AG08396 (cell line): ENCODE results near the gene MGME1.

ENCODE experiments used
- DNase-seq: peaks from one replicate; pipeline ENCODE4 v3.0.0; 2012; ENCODE audit warnings: low spot score, mixed read lengths

Gene MGME1

DNA sequence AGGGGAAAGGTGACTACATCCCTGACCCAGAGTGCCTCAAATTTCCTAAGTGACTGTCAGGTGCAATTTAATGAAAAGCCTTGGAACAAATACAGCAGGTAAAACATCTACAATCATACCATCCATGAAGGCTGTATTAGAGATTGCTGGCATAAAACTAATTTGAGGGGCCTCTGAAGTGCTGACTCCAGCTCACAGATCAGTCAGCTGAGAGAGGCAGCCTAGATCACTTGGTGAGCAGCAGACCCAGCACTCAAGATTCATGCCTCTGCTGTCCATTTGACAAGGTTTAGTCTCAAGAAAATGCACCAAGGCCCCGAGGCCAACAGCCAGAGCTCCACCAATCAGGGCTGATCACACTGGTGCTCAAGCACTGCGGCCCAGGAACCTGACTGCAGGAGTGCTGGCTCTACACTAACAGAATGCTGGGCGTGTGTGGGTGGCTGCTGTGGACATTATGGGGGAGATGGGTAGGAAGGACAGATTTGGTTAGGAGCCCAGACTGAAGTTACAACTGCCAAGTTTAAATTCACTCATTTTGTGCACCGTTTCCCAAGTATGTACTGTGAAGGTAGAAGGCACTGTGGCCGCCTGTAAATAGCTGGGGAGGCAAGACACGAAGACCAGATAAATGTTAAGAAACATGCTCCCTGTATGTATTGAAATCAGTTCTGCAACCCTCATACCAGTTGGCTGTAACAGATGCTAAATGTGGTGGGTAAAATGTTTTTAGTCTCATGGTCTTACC lies 28.4 kb upstream of the MGME1 start:
- DNase-seq, result no peak

DNA sequence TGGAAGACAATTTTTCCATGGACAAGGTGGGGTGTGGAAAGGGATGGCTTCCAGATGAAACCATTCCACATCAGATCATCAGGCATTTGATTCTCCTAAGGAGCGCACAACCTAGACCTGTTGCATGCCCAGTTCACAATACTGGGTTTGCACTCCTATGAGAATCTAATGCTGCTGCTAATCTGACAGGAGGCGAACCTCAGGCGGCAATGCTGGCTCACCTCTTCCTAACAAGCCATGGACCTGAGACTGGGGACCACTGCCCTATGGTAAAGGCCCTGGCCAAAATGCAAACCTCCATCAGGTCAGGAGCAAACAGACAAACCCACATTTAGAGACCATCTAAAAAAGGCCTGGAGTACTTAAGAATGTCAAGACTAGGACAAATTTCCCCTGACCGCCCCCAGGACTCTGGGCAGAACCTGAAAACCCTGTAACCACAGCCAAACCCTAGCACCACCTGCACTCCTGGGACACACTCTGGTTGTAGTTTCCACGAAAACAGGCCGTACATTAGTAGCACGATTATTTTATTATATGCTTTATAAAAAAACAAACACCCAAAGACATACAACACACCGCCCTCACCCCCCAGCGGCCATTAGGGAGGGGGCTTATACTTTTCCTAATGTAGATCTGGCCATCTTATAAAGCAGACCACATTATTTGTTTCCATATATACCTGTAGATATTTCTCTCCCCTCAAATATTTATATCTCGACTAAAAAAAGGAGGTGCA lies 27.6 kb upstream of the MGME1 start:
- DNase-seq, result no peak

DNA sequence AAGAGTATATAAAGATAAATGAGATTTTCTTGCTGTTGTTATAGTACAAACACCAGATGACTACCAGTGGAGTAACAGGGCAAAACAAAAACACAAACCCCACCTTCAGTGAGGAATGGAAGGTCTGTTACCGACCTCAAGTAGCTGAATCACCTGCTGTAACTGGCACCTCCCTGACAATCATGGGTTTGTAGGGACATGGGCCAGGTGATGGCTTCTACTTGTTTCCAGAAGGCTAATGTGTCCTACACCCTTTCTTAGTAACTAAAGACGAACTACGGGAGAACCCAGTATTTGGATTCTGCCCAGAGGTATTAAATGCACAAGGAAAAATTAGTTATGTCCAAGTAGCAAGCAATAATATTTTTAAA lies 27.0 kb upstream of the MGME1 start:
- no peak for DNase-seq

DNA sequence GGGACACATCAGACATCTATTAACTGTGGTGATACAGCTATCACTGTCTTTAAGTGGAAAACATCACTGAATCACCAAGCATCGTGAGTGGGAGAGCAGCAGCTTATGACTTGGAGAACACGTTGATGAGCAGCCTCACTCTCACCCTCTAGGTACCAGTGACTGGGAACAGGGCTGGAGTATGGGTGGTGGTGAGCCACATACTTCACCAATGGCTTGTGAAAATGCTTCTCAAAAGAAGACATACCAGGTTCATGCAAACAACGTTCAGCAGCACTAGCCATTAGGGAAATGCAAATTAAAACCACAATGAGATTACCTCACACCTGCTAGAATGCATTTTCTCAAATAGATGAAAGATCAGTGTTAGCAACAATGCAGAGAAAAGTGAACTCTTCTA lies 25.5 kb upstream of the MGME1 start:
- no peak for DNase-seq

DNA sequence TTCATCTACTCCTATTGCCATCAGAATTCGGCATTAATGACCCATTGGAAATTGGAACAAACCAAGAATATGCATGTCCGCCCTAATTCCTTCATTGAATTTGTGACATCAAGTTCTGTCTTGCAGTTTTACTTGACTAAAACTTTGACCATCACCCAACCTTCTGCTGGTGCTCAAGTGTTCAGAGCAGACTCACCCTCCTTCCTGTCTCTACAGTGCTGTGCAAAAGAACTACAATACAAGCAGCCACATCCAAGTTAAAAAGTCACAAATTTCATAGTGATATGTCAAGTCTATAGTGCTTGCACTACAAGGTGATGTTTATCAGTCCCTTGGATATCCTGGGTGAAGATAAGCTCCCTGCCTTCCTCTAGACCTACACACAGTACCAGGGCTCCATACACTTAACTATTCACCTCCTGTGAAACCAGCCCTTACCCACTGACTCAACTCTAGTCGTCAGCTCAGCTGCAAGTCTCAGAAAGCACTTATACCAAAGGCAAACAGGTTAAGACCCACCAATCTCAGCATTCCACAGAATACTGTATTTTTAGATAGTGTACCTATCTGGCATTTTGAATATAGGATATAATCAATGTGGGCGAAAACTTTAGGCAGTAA lies 23.9 kb upstream of the MGME1 start:
- DNase-seq, result no peak

DNA sequence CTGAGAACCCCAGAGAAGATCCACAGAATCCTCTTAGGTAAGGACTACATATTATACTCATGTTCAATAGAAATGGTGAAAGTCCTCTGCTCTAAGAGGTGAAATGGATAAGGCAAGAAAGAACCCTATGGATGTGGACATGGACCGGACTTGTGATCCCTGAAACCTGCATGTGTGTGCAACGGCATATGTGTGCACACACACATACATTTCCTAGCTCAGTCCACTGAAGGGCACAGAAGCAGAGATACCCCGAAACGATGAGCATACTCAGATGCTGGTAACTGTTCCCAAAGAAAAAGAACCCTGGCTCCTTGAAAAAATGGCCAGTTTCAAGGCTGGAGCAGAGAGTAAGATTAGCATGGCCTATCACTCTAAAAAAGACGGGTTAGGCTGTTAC lies 22.8 kb upstream of the MGME1 start:
- DNase-seq, result no peak

DNA sequence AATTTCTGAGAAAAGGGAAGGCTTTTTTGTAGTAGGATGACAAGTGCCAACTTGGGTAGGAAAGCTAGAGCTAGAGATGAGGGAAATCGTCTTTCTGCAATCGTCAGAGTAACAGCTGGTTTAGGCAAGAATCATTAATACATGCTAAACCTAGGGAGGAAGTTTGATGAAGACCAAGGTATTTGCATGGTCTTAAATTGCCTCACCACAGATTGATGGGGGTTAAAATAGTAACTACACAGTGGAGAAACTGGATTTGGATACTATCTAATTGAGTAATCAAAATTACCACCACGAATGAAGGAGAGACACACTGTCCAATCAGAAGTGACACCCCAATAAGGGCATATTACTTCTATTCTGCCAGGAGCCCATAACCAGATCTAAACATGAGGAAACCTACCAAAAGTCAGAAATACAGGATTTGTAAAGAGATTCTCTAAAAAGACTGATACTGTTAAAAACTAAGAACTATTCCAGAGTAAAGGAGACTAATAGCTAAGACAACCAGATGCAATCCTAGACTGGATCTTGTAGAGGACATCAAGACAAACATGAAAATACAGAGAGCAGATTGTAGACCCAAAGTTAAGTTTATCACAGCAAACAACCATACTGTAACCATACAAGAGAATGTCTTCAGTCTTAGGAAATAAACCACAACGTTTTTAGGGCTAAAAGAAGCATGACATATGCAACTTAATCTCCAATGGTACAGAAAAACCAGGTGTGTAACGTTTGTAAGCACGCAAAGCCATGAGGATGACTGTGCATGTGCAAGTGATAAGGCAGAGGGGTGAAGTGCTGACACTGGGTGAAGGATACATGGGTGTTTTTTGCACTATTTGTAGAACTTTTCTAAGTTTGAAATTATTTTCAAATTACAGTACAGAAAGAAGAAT lies 22.0 kb upstream of the MGME1 start:
- DNase-seq, result no peak

DNA sequence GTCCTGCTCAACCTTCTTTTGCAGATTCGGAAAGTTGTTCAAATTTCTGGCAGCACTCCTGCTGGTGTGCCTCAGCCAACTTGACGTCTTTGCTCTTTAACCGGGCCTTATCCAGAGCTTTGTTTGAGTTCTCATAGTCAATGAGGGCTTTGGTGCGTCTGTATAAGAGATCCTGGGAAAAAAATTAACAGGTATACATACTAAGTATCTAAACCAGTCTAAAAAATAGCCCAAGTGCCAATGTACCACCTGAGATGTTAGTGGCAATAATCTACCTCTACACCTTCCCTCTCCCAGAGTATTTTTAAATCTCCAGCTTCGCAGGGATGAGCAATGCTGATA lies 21.4 kb upstream of the MGME1 start:
- DNase-seq, result no peak

DNA sequence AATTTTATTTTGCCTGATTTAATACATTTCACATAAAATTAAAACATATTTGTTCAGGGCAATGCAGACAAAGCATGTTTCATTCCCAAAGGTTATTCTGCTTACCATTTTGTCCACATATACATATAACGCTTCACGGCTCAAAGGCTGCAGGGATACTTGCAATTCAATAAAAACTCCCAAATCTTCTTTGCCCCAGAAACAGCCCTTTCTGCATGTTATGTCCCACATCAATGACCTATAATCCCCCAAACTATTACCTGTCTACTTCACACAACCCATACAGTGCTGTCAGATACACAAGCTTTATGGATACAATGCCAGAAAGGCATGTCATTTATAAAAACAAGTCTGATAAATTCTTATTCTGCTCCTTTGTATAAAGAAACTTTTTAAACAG lies 20.4 kb upstream of the MGME1 start:
- DNase-seq, result no peak

DNA sequence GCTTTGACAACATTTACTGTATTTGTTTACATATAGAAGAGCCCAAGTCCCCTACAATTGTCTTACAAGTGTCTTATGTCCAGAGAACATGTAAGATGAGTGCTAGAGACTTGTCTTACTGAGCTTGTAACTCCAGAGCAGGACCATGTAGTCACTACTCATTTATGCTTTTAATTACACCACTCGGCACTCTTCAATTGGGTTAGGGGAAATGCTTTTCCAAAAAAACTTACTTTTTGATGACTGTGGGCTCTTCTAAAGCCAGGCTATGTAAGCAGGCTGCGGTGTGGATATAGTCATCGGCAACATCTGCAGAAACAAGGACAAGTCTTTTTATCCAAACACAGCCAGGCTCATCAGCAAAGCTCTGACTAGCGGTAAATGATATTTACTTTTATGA lies 18.9 kb upstream of the MGME1 start:
- DNase-seq, result no peak

DNA sequence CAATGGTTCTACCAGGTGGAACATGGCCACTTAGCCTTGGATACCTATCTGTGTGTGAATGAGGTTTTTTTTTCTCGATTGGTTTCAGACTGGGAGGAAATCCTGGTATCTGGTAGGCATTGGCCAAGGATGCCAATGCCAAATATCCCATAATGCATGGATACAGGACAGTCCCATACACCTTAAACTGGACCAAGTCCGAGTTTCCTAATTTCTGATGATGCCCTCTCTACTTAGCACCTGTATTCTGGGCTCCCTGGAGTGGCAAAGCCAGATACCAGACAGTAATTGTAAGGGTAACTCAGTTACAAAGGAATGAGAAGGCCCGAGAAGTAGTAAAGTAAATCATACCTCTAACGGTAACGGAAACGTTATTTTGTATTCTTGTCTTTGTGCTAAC lies 18.1 kb upstream of the MGME1 start:
- DNase-seq, result no peak

DNA sequence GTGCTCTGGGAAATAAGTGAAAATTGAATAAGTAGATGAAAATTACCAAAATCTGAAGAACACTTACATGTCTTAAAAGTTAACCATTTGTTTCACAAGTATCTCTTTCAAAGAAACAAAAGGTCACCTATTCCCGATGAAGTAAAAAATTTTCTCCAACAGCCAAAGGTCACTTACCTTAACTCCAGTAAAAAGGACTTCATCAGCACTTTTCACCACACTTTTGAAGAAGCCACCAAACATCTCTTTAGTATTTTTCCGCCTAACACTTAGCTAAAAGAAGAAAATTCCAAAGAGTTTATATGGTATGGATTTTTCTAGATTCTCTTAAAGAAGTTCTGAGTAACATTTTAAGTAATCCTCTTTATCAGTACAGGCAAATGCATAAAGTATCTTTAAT lies 17.5 kb upstream of the MGME1 start:
- DNase-seq, result no peak

DNA sequence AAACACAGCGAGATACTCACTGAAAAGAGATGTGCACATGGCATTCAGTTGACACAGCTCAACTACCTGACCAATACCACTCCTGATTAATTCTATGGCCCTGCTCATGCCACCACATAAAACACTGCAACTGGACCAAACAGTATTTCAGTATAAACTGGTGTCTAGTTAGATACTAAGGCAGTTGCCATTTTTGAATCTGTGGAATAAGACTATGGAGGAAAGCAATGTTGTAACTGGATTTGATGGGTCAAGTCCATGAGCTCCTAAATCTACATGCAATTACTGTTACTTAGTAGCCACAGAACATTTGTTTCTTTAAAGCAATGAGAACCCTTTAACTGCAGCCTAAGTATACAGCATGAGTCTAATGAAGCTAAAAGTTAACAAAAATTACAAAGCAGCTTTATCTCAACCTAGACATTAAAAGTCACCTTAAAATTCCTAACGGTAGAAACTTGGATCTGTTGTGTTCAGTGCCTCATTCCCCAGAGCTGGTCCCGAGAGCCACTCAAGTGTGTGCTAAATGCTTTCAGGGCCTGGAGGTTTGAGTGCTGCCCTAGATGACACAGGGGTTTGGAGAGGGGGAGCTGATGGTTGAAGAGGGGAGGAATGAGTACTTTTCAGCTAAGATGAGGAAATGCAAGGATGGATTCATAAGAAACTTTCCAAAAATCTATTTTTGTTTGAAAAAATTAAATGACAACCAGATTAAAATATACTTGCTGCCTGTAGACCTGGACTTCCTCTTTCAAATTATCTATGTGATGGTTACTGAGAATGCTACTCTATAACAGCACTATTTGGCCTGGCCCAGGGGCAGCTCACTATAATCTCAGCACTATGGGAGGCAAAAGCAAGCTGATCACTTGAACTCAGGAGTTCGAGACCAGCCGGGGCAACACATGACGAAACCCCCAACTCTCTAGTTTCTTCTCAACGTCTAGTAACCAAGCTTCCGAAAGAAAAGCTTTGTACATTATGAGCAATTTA lies 15.8 kb upstream of the MGME1 start:
- DNase-seq, result no peak

DNA sequence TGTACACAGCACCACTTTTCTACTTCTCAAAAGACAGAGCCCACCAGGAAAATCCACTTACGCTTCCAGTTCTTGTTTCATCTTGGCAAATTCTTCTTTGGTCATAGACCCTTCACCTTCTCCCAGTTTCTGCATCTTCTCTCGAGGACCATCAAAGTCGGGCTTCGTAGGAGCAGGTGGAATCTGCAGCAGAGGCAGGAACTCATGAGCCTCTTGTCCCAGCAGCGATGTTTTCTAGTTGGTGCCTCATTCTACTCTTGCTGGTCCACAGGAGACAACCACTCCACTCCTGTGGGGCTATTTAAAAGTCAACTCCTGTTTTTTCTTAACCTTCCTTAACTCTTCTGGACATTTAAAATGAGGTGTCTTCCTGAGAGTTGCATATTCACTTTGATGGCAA lies 14.9 kb upstream of the MGME1 start:
- DNase-seq, result no peak

DNA sequence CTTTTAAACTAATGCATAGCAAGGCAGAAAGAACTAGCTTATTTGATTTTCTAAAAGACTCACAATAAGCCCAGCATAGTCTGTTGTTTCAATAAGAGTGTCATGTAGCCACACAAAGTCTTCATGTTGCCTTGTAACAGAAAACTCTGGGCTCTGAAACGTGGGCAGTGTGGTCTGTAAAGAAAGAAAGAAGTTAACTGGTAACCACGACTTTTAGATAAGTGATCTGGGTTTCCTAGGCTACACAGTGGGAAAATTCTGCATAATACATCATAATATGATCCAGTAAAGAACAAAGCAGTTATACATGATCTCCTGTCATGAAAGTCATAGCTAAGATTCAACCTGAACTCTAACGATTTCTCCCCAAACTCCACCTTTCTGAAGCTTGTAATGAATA lies 13.5 kb upstream of the MGME1 start:
- DNase-seq, result no peak

DNA sequence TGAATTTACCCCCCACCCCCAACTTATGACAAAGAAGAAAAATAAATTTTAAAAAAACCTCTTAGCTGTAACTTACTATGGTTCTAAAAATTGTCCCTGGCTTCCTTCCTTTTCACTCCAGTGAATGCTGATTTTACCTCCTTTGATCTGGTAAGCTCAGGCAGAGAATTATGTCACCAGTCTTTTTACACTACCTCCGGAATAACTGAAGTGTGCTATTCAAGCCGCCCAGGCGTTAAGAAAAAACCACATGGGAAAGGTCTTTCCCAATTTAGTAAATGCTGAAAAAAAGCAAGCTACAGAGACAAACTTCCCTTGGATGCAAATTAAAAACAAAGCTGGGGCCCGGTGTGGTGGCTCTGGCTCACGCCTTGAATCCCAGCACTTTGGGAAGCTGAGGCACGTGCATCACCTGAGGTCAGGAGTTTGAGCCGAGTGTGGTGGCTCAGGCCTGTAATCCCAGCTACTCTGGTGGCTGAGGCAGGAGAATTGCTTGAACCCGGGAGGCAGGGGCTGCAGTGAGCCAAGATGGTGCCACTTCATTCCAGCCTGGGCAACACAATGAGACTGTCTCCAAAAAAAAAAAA lies 12.6 kb upstream of the MGME1 start:
- no peak for DNase-seq

DNA sequence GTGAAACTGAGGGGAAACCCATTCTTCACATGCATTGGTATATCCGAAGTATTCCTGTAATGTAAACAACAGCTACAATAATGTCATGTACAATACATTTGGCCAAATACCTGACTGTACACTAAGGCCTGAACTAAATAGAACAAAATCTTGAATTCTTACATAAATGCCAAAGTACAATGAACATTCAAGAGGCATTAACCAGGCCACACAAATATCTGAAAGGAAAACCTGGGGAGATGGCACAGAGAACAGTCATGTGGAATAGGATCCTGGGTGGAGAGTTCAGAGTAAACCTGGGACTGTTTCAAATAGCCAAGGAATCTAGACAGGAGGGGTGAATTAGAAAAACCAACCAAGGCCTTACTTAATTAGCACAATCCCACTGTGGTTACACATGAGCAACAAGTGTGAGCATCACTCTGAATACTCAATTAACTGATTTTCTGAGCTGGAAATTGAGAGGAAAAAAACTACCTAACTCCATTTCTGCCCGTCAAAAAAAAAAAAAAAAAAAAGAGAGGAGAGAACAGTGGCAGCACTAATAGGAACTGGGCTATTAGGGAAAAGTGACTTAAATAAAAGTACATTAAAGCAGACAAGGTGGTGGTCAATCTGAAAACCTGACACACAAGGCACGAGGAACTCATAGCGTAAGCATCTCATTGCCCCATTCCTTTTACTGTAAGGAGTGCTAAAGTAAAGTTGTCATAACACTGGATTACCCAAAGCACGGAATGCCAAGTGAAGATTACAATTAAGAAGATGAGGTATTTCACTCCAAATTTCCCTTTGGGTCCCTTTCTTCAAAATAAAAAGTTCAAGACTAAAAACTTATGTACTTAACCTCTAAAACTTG lies 11.1 kb upstream of the MGME1 start:
- DNase-seq, result no peak

DNA sequence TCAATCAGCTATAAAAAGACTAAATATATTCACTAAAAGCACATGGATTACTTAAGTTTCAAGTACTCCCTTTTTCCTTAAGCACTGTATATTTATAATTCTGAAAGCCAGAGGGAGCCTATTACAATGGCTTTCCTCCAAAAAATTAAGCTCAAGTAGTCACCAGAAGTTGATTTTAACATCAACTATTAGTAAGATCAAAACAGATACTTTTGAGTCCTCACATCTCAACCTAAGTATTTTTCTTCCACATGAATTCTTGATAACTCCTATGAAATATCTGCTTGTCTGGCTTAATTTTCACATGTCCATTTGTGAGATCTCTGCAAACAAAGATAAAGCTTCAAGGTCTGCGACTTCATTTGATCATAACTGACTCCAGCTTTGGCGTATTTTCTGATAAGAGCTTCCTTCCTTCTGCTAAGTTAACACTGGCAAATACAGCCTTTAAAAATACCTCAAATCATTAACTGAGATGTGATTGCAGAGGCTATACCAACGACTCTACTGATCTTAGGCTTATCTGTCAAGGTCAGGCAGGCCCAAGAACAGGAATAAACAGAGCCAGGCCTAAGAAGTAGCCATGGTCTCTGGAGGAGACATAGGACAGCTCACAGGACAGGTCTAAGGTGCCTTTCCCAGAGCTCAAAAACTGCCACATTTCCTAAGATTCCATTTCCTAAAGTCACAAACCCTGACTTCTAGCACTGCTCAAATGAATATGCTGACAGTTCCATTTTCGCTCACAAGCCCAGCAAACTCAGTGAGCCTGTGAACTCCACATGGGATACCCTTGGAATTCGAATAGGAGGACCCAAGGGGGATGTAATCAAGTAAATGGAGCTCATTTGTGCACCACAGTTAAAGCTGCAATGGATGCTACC lies 10.2 kb upstream of the MGME1 start:
- DNase-seq, result no peak

DNA sequence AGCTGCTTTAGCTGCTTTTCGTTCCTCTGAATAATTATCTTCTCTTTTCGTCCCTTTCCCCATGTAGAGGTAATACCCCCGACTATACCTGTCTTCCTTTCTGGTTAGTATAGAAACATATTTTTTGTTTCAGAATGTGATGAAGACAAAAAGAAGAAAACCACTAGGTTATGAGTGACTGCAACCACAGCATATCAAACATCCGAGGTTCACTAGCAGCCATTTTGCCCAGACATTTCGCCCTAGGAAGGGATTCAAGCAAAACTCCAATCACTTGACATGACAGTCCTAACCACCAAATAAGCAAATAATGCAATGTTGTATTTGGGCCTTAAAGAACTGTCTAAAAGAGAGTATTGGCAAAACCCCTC lies 9.6 kb upstream of the MGME1 start:
- no peak for DNase-seq
